GM23338 (cell line): ENCODE measurements around the gene MYD88.

Experiments used
- CTCF ChIP-seq, 2 experiments: fragments of 200-600 bp in 1 of 2; sonication (generic) in 1 of 2; conservative IDR thresholded peaks; 2 replicates each; pipeline versions ENCODE4 v1.5.1 to v1.6.1; 2016 to 2017; ENCODE audit warnings: antibody characterized with exemption in 2 of 2, low read depth in 2 of 2, mild to moderate bottlenecking in 2 of 2, moderate library complexity in 1 of 2
- POLR2AphosphoS5 ChIP-seq: IDR thresholded peaks from 2 replicates; pipeline ENCODE4 v1.6.1; 2016; ENCODE audit warnings: antibody characterized with exemption, low read depth

- TF ChIP-seq CTCF (conservative IDR thresholded peaks at IDR 0.05; ENCODE audit: low read depth in 2 of 2) (no peak), POLR2AphosphoS5 (no peak)
Measured at GRCh38 chr3:38163841-38164642, 25.6 kb downstream of the MYD88 start.
